GM18519 (cell line): ENCODE results near the gene COL4A6.
"Not testable (repeated sequence)": the region's sequence is repeated elsewhere in the genome, so short reads cannot be mapped to it uniquely, and the experiment has no call there.

Experiments
- ATAC-seq: cut with Tn5 transposase; IDR thresholded peaks from one replicate; pipeline ENCODE4 v1.9.1; 2021; ENCODE audit warnings: mild to moderate bottlenecking, moderate library complexity; ENCODE audit not compliant: unreplicated experiment, low FRiP score

Gene COL4A6

DNA sequence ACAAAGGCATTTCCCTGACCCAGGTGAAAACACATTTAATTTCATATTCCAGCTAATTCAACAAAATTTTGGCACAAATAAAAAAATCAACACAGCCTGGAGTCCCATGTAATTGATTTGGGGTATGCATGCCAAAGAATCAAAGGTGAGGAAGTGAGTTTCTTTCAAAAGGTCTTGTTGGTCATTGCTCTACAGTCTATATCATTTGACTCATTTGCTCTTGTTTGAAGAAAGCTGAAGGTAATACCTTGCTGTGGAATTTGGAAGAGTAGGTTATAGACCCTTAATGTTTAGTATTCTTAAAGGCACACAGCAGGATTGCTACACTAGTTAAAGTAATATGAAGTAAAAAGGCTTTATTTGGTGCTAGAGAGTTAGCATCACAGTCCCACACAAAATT is 25.4 kb downstream of the COL4A6 start:
- no peak for ATAC-seq

DNA sequence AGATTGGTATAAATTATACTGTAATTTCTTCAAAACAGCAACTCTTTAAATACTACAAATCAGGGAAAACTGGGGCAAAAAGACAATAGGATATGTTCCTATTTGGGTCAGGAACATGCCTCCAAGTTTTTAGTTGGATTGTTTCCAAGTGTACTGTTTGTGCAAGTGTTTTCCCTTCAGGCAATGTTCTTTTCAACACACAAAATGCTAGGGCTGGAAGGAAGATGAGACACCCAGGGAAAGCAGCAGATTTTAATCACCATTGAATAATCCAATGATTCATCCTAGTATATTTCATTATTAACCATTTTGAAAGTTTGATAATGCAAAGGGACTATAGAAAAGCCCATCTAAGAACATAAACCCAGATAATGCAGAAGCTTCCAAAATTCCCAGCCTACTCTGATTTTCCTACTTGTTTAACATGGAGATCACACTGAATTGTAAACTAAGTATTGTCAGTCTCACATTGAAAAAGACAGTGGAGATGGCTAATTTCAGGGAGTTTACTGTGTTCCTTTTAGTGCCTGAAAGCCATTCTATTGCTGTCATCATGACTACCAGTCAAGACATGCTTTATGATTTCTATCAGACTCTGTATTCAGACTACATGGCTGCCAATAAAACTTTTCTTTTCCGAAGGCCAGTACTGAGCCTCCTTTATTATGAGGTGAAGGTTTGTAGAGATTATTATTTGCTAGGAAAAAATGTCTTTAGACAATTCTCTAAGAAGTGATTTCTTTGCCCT is 38.6 kb downstream of the COL4A6 start:
- no peak for ATAC-seq

- ATAC-seq = no peak
Observed at GRCh38 chrX:108397627-108398391, 40.4 kb downstream of the COL4A6 start.

DNA sequence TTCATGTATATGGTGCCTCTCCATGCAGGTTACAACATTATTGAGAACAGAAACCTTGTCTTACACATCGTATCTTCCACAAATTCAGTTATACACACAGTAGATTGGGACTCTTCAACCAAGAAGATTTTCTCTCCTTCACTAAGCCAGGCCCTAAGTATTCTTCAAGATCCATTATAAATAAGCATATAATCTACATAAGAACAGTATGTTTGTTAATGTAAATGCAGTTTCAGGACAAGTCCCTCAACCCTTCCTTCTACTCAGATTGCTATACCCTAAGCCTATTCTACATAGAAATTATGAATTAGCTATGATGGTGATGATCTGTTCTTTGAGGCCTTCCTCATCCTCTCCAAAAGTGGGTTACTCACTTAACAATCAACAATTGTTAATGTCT is 41.2 kb downstream of the COL4A6 start:
- no peak for ATAC-seq

DNA sequence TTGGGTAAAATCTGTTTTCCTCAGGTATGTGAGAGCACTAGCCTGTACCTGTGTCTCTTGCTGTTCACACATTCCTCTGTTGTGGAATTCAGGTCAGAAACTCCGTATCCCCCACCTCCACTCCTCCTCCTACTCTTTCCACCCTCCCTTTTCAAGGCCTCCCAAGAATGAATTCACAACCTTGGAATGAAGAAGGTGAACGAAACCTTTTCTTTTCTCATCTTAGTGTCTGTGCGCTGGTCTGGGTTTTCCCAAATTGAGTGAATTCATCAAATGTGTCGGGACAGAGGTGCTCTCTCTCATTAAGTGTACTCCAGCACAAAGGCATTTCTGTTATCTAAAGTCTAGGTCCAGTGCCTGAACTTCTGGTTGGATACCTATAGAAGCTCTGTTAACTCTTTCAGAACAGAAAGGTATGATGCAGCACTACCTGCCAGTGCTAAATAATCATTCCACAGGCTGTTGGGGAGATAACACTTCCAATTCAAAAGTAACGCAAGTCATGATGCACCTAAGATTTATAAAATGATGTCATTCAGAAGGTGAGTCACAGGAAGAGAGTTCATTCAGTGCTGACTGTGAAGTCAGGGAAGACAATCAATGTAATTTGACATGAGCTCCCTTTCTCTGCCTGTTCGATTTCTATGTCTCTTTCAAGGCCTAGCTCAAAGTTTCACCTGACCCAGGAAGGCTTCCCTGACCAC is 41.9 kb downstream of the COL4A6 start:
- no peak for ATAC-seq

- not testable (repeated sequence) for ATAC-seq
Observed at GRCh38 chrX:108390976-108391717, 47.1 kb downstream of the COL4A6 start.

GRCh38 chrX:108384783-108385182 is 53.4 kb downstream of the COL4A6 start:
- ATAC-seq = no peak

- no peak for ATAC-seq
Observed at GRCh38 chrX:108380222-108380621, 58.0 kb downstream of the COL4A6 start.

- ATAC-seq = not testable (repeated sequence)
Observed at GRCh38 chrX:108376821-108377220, 61.4 kb downstream of the COL4A6 start.

DNA sequence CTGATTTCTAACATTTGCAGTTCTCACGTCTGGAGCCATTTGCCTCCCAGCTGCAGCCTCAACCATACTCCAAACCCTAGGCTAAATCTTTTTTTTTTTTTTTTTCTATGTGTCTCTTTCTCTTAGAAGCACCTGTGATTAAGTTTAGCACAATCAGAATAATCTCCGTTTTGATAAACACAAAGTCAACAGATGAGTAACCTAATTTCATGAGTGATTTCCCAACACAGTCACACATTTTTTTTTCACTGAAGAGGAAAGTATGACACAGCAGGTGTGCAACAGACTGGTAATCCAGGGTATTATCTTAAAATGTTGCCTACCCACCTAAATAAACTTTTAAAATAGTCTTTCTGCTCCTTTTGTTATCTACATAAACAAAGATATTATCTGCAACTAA is 62.6 kb downstream of the COL4A6 start:
- ATAC-seq = not testable (repeated sequence)

DNA sequence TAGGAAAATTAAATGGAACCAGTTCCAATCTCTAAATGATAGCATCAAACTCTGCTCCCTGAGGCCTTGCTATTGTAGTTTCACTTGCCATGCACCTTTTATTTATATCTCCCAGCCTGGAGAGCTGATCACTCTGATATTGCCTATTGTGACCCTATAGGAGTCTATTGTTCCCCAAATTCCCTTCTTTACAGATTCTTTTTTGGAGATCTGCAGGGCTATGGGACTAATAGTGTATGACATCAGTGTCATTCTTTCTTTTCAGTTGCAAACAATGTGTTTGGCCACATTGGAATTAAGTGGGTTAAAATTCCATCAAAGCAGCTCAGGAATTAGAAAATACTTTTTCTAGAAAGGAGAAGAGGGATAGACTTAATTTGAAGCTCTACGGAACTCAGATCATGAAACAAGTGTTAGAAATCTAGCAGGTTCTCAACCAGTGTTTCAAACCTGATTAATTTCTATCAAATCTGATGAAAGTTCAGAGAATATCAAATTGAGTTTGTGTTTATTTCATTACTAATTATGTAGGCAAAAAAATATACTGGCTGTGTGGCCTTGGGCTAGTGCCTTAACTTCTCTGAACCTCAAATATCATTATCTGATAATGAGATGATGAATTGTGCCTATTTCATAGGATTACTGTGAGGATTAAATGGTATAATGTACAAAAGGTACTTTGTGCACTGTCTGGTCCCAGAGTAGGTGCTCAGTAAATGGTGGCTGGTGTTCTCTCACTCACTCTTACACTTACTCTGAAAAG is 71.4 kb downstream of the COL4A6 start:
- ATAC-seq = no peak

- ATAC-seq = no peak
Observed at GRCh38 chrX:108362026-108362425, 76.2 kb downstream of the COL4A6 start.

DNA sequence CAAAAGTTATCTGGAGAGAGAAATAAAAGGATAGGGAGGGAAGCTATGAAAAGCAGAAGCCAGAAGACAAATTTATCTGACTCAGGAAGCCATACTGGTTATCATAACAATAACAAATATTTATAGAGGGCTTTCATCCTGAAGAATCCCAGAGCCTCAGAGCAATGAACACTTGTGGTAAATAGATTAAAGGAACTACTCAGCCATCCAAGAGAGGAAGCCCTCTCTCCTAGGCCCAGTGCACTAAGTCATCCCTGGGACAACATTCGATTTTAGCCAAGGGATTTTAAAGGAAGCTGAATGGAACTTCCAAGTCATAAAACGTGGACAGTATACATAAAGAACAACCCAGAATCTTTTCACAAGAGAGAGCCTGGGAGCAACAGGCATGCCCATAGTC is 76.9 kb downstream of the COL4A6 start:
- no peak for ATAC-seq

DNA sequence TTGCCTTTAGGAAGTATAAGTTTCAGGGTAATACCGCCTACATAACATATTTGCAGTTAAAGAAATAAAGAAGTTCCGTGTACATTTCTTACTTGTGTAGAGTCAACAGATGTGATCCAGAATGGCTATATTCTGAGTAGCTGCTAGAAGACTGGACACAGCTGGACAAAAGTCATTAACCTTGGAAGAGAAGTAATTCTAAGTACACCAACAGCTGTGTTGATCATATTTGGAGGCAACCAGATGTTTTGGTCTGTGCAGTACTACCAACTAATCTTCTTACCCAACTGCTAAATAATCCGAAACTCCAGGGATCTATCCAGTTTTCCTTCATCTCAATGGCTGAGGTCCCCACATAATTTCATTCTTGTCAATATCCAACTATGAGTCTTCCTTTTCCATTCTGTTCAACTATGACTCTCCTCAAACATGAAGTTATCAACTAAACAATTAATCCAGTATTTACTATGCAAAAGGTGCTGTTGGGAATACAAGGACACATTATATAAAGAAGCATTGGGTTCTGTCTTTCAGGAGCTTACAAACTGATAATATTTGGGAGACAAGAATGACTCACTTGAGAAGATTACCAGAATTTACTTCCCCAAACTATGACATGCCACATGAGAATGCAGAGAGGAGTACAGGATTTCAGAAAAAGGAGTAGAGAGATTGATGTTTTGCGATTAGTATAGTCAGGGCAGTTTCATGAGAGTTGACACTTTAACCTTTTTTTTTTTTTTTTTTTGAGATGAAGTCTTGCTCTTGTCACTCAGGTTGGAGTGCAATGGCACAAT is 78.2 kb downstream of the COL4A6 start:
- no peak for ATAC-seq

DNA sequence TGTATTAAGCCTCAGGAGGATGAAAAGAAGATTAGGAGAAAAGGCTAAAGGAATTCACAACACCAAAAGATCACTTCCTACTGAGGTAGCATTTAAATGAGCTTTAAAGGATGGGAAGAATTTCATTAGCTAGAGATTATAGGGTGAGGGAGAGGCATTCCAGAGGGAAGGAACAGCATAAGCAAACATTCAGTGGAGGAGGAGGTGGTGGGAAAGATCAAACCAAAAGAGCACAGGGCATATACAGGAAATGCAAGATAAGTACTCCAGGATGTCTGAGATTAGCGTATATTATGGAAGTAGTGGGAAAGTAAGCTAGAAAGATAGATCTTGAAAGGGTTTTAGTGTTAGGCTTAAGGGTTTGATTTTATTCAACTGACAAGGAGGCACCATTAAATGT is 84.8 kb downstream of the COL4A6 start:
- ATAC-seq = no peak

DNA sequence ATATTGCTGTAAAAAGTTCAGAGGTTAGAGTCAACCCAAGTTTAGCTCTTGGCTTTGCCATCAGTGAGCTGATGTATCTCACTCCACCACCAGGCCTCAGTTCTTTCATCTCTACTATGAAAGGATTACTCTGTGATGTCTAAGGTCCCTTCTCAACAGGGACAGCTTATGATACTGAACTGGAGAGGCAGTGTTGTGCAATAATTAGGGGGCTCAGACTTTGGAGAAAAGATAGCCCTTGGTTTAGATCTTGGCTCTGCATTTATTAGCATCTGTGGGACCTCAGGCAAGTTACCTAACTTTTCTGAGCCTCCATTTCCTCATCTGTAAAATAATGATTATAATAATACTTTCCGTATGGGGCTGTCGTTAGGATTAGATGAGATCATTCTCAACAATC is 89.0 kb downstream of the COL4A6 start:
- ATAC-seq = no peak

- ATAC-seq = no peak
Observed at GRCh38 chrX:108348525-108348924, 89.7 kb downstream of the COL4A6 start.

DNA sequence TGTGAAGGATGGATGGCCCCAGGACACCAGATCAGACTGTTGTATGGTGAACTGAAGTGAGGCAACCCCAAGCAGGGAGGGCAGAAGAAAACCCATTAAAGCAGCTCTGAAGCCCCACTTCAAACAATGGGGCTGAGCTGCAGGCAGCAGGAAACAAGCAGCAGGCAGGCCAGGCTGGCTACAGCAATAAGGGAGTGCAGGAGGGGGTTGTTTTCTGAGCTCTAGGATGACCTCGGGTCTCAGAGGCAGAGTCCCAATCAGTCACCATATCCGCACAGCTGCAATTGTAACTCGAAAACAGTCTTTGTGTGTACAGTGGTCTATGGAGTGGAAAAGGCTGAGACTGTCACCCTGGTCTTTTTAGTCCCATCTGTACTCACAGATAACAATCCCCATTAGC is 90.4 kb downstream of the COL4A6 start:
- no peak for ATAC-seq

DNA sequence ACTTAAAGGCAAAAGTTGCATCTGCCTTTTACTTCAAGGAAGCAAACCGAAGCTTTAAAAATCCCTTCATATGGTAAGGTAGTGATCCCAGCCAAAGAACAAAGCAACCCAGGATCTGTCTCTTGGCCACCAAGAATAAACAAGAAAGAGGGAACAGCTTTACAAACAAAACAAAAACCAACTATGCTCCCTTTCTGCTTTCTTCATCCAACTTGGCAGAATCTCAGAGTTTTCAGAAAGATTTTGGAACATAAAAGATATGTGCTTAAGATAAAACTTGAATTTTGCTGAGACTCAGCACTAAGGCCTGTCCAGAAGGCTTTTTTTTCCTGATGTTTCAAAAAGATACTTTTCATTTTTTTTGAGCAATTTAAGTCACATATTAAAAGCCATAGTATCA is 94.0 kb downstream of the COL4A6 start:
- no peak for ATAC-seq
